ENCODE measurements around the gene CDT1.

DNA sequence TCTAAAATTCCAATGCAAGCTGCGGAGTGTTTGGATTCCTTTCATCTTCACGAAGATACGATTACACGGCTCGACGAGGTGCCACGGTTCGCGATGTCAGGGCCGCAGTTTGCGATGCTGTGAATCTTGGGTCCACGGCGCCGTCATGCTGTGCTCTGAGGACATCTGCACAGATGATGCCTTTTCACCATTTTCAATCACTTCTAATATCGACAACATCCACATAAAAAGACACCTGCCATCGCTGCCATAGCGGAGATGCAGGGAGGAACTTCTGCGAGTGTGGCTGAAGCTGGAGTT is 14.9 kb downstream of the CDT1 start:
- no peak for TF ChIP-seq CTCF (IDR thresholded peaks at IDR 0.05)
- TF ChIP-seq POLR2A (IDR thresholded peaks at IDR 0.05): no peak

Data from Peyer's patch (tissue), 4 donors.